ENCODE measurements around the gene ARNT2.

GRCh38 chr15:80458580-80458979 is 54.4 kb downstream of the ARNT2 start:
- TF ChIP-seq CTCF (conservative IDR thresholded peaks at IDR 0.05 in 1 of 2, IDR thresholded peaks at IDR 0.05 in 1 of 2; ENCODE audit: low read depth in 1 of 2, low read length in 2 of 2) (no peak), EZH2 (IDR thresholded peaks at IDR 0.05; ENCODE audit: low read length, missing control alignments) (no peak)
